ENCODE data around the gene PACRG.

DNA sequence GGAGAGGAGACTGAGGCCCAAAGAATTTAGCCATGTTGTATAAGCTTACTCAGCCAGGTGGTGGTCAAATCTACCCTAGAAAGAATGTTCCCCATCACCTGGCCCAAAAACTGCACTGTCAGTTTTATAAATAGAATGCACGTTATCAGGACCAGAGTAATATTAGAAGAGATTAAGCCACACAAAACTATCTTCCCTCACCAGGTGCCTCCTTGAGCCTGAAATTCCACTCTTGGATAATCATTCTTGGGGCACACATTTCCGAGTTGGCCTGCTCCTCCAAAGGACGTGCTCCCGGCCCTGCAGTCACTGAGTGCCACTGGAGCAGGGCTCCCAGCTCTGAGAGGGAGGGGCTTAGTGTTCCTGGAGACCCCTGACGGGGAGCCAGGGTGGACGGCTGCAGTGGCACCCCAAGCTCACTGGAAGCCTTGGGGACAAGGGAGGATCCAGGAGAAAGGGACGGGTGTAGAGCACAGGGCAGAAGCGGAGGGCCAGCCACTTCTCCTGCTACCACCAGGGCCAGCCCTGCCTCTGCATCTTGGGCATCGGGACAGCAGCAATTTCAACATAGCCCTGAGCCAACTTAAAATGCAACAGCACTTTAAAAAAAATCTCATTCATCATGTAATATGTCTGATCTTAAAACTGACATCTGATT lies 525.9 kb downstream of the PACRG start:
- TF ChIP-seq, protein P1, sequence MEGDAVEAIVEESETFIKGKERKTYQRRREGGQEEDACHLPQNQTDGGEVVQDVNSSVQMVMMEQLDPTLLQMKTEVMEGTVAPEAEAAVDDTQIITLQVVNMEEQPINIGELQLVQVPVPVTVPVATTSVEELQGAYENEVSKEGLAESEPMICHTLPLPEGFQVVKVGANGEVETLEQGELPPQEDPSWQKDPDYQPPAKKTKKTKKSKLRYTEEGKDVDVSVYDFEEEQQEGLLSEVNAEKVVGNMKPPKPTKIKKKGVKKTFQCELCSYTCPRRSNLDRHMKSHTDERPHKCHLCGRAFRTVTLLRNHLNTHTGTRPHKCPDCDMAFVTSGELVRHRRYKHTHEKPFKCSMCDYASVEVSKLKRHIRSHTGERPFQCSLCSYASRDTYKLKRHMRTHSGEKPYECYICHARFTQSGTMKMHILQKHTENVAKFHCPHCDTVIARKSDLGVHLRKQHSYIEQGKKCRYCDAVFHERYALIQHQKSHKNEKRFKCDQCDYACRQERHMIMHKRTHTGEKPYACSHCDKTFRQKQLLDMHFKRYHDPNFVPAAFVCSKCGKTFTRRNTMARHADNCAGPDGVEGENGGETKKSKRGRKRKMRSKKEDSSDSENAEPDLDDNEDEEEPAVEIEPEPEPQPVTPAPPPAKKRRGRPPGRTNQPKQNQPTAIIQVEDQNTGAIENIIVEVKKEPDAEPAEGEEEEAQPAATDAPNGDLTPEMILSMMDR (IDR thresholded peaks at IDR 0.05; ENCODE audit: insufficient read depth, low read length, poor library complexity, severe bottlenecking), result no peak
- TF ChIP-seq EZH2phosphoT487 (conservative IDR thresholded peaks at IDR 0.05; ENCODE audit: low read length), result no peak
